Measurements from ENCODE around the gene PEX11A.

Gene PEX11A

DNA sequence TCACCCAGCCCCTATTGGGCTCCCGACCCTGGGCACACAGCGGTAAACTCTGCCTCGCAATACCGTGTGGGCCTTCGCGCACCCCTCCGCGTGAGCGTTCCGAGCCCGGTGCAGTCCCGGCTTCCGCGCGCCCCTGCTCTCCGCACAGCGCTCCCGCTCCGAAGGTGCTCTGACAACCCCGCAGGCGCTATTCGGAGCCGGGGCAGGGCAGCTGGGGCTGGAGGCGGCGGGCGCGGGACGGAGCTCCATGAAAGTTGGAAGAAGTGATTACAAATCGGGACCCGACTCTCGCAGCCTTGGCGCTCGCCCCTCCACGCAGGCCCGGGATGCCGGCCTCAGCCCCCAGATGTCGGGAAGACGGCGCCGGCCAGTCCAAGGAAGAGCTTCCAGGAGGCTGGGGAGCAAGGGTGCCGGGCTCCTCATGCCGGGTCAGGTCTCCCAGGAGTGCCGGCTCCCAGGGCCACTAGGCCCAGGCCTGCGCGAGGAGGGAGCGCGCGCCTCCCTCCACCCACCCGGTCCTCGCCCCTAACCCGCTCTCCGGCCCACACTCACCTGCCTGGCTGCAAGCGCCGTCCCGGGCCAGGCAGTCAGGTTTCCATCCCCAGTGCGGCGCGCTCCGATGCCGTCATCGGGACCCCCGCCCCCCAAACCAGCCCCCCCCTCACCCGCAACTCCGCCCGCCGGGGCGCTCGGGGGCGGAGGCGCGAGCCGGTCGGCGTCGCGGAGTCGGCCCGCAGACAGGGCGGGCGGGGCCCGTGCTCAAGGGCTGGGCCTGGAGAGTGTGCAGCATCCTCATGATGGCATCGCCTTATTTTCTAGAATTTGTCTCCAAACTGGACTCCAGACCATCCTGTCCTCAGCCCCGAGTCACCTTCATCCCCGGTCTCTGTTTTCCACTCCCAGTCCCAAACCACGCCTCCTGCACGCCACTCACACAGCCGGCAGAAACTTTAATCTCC, 35.4 kb downstream of the PEX11A start, which contains the start of gene KIF7:
KIF7 (minus strand) TSS at position 621 of the 959 bp plus-strand sequence. CDS start 2,537 bp downstream, outside the sequence.
- peaks cover 10% of the 10 kb centered on the region for H3K4me1 Mint-ChIP-seq (ENCODE audit: low read depth)
- peaks cover 4% of the 10 kb centered on the region for H3K36me3 Mint-ChIP-seq (ENCODE audit: low read depth)
- H3K27me3 Mint-ChIP-seq (ENCODE audit: low read depth): peaks cover 43% of the 10 kb centered on the region
- H3K9me3 Mint-ChIP-seq: no peaks in the 10 kb centered on the region
- H3K4me3 Mint-ChIP-seq: peak within 1 kb of the TSS; percentile 78
- no peak within 1 kb of the TSS for H3K27ac Mint-ChIP-seq

DNA sequence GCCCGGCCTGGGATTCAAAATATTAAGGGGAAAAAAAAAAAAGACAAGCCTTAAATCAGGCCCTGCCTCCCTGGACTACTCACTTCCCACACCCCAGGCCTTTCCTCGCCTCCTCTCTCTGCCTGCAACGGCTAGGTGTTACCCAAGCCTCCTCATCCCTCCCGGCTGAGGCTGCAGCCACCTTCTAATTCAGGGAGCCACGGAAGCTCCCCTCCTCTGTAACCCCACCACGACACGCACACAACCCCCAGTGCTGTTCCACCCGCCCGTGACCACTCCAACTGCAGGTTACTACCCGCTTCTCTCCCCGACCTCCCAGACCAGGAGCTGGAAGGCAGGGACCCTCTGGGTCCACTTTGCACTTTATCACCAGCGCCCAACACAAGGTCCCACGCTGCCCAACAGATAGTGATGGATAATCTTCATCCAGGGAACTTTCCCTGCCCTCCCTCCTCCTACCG, 36.2 kb downstream of the PEX11A start:
- Mint-ChIP-seq H3K4me1 (ENCODE audit: low read depth) (peaks cover 10% of the 10 kb centered on the region), H3K9me3 (no peaks in the 10 kb centered on the region), H3K27ac (no peak overlapping the region), H3K27me3 (ENCODE audit: low read depth) (peaks cover 42% of the 10 kb centered on the region), H3K4me3 (peak overlapping the region; percentile 78), H3K36me3 (ENCODE audit: low read depth) (peaks cover 4% of the 10 kb centered on the region)

DNA sequence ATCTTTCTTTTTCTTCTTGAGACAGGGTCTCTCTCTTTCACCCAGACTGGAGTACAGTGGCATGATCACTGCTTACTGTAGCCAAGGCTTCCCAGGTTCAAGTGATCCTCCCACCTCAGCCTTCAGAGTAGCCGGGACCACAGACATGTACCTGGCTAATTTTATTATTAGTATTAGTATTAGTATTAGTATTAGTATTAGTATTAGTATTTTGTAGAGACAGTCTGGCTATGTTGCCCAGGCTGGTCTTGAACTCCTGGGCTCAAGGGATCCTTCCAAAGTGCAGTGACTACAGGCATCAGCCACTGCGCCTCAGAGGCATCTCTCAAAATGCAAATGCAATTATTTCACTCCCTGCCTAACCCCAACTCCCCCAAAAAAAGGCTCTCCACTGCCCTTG, 37.0 kb downstream of the PEX11A start:
- Mint-ChIP-seq H3K27me3 (ENCODE audit: low read depth) (peaks cover 36% of the 10 kb centered on the region), H3K4me3 (no peak overlapping the region), H3K4me1 (ENCODE audit: low read depth) (peaks cover 10% of the 10 kb centered on the region), H3K9me3 (no peaks in the 10 kb centered on the region), H3K36me3 (ENCODE audit: low read depth) (peaks cover 4% of the 10 kb centered on the region), H3K27ac (no peak overlapping the region)

DNA sequence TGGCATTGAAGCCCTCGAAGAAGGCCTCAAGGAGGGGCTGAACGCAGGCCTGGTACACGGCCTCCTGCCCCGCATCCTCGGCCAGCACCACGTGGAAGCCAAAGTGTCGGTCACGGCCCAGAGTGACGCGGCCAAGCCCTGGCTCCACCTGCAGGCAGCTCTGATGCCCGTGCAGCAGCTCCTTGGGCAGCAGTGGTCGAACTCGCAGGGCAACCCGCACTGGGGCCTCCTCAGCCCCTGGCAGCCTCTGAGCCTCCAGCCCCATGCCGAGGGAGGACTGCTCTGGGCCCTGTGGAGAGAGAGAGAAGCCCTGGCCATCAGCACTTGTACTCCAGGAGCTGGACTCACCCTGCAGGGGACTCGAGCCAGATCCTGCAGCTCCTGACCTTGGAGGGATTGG, 37.9 kb downstream of the PEX11A start:
- Mint-ChIP-seq H3K27ac (no peak overlapping the region), H3K27me3 (ENCODE audit: low read depth) (peaks cover 36% of the 10 kb centered on the region), H3K4me3 (no peak overlapping the region), H3K36me3 (ENCODE audit: low read depth) (peaks cover 4% of the 10 kb centered on the region), H3K4me1 (ENCODE audit: low read depth) (peaks cover 10% of the 10 kb centered on the region), H3K9me3 (no peaks in the 10 kb centered on the region)

DNA sequence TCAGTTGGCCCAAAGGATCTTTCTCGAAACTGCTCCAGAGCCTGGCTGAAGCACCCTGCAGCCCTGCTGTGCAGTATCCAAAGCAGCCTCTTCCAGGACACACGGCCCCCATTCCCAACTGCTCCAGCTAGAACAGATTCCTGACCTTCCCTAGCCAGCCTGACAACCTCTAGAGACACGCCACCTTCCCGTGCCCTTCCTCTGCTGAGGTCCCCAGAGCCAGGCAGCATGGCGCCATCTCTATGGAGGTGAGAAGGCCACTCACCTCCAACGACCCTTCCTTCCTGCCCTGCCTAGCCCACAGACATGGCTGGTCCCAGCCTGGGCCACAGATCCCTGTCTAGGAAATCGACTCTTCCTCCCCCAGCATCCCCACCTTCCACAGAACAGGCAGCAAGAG, 38.4 kb downstream of the PEX11A start:
- Mint-ChIP-seq H3K9me3 (no peaks in the 10 kb centered on the region), H3K4me1 (ENCODE audit: low read depth) (peaks cover 11% of the 10 kb centered on the region), H3K4me3 (no peak overlapping the region), H3K27me3 (ENCODE audit: low read depth) (peaks cover 36% of the 10 kb centered on the region), H3K36me3 (ENCODE audit: low read depth) (peaks cover 4% of the 10 kb centered on the region), H3K27ac (no peak overlapping the region)

DNA sequence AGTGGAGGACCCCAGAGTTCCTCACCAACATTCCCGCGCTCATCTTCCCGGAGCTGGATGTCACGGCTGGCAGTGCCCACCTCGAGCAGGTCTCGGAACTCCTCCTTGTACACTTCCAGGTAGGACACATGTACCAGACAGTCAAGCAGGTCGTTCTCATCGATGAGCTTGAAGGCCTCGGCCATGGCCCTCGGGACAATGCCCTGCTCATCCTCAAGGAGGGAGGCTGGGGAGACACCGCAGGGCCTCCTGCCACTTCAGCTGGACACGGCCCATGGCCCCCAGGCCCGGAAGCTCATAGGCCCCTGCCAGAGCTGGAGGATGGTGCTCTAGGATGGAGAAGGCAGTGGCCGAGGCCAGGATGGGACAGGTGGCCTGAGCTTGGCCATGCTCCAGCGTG, 40.8 kb downstream of the PEX11A start:
- Mint-ChIP-seq H3K4me3 (no peak overlapping the region), H3K27me3 (ENCODE audit: low read depth) (peaks cover 17% of the 10 kb centered on the region), H3K36me3 (ENCODE audit: low read depth) (no peaks in the 10 kb centered on the region), H3K27ac (no peak overlapping the region), H3K4me1 (ENCODE audit: low read depth) (peaks cover 6% of the 10 kb centered on the region), H3K9me3 (no peaks in the 10 kb centered on the region)

DNA sequence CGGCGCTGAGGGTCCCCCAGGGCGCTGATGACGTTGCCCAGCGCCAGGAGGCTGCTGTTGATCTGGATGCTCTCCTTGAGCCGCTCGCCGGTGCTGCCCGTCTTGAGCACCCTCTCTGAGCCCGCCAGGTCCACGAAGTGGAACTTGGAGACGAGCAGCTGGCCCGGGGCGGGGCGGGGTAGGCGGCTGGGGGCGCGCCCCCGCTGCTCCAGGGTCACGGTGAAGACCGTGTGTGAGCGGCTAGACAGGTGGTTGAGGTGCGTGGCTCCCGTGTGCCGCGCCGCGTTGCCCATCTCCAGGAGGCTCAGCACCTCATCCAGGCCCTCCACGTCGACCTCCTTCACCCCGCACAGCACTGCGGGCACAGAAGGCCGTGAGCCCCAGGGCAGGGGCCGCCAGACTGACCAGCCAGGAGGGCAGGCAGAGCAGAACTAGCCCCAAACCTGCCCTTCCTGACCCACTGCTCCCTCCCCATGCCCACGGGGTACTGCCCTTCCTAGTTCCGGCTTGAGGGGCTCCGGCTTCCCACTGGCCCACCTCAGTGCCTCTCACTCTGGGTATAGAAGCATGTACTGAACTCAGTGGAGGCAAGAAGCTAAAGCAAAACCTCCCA, 41.4 kb downstream of the PEX11A start:
- Mint-ChIP-seq H3K4me3 (no peak overlapping the region), H3K4me1 (ENCODE audit: low read depth) (peaks cover 2% of the 10 kb centered on the region), H3K36me3 (ENCODE audit: low read depth) (no peaks in the 10 kb centered on the region), H3K9me3 (no peaks in the 10 kb centered on the region), H3K27ac (no peak overlapping the region), H3K27me3 (ENCODE audit: low read depth) (peaks cover 11% of the 10 kb centered on the region)

DNA sequence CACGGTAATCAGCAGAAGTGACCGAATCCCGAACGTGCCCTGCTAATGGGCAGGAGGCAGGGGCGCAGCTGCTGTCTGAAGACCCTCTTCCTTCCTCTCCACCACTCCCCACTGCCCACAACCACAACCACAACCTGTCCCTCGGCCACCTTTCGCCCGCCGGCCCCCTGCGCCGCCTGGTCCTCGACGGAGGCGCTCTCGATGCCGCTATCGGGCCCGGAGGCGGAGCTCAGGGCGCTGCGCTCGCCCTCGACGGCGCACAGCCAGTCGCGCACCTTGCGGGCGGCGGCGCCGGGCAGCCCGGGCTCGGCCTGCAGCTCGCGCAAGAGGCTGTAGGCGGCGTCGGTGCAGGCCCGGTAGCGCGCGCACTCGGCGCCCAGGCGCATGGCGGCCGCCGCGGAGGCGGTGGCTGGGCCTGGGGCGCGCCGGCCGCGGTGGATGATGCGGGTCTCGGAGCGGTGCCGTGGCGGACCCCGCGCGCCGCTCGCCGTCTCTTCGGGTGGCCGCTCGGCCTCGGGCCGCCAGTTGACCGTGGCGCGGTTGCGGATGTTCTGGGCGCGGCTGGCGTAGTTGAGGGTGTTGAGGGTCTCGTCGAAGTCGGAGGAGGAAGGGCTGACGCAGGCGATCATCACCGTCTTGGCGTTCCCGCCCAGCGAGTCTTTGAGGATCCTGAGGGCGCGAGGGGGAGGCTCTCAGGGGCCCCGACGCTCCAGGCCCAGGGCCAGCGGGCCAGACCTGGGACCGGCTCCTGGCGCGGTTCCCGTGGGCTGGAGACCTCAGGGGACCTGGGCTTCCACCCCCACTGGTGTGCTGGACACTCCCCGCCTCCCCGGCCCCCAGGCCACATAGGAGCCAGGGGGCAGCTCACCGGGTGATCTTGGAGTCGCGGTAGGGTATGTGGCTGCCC, 42.2 kb downstream of the PEX11A start:
- Mint-ChIP-seq H3K9me3 (no peaks in the 10 kb centered on the region), H3K4me1 (ENCODE audit: low read depth) (peaks cover 2% of the 10 kb centered on the region), H3K27ac (no peak overlapping the region), H3K36me3 (ENCODE audit: low read depth) (no peaks in the 10 kb centered on the region), H3K27me3 (ENCODE audit: low read depth) (peaks cover 4% of the 10 kb centered on the region), H3K4me3 (no peak overlapping the region)

DNA sequence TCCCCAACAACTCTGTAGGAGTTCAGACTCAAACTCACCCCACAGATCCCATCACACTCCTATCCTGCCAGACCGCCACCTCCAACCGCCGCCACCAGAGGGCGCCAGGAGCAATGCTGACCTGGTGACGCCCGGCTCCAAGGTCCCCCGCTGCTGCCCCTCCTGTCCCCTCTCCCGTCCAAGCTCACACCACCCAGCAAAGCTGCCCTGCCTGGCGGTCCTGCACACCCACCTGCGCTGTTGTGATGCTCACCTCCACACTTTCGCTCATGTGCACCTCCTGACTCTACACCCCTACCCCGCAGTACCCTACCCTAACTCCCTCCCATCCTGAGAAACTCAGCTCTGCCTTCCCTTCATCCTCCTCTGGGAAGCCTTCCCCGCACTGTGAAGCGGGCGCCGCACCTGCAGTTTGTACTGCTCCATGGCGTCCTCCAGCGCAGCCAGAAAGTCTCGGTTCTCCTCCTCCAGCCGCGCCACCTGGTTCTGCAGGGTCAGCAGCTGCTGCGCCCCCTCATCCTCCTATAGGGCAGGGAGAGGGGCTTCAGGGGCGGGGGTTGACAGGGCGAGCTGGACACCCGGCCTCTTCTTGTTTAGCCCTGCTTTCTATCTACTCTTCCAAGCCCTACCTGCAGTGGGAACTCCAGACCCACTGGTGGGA, 43.2 kb downstream of the PEX11A start:
- no peaks in the 10 kb centered on the region for H3K36me3 Mint-ChIP-seq (ENCODE audit: low read depth)
- no peaks in the 10 kb centered on the region for H3K27me3 Mint-ChIP-seq (ENCODE audit: low read depth)
- peaks cover 2% of the 10 kb centered on the region for H3K4me1 Mint-ChIP-seq (ENCODE audit: low read depth)
- H3K4me3 Mint-ChIP-seq: no peak overlapping the region
- H3K9me3 Mint-ChIP-seq: no peaks in the 10 kb centered on the region
- no peak overlapping the region for H3K27ac Mint-ChIP-seq

DNA sequence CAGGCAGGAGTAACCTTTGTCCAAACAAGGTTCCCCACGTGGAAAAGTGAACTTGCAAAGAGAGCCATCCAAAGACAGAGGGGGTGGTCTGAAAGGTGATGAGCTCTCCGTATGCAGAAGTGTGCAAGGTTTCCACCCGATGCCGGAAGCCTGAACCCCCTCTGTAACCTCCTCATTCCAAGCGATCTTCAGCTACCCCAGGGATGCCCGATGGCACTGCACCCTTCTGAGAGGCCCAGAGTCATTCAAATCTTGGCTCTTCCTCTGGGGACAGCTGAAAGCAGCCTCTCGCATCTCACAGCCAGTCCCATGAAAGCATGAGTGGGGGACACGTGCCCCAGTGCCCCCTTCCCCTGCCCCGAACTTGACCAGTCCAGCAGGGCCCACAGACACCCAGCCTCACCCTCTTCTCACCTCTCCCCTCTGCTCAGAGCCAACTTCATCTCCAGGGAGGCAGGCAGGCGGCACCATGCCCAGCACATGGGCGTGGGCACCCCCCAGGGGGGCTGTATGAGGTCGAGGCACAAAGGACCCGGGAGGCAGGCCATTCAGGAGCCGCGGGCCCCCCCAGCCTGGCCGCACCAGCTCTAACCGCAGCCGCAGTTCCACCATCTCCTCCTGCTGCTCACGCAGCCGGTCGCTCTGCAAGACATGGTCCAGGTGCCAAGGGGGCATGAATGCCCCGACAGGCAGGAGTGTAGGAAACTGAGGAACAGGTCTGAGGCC, 44.0 kb downstream of the PEX11A start:
- Mint-ChIP-seq H3K27me3 (ENCODE audit: low read depth) (no peaks in the 10 kb centered on the region), H3K27ac (no peak overlapping the region), H3K4me1 (ENCODE audit: low read depth) (peaks cover 2% of the 10 kb centered on the region), H3K4me3 (no peak overlapping the region), H3K36me3 (ENCODE audit: low read depth) (no peaks in the 10 kb centered on the region), H3K9me3 (no peaks in the 10 kb centered on the region)

DNA sequence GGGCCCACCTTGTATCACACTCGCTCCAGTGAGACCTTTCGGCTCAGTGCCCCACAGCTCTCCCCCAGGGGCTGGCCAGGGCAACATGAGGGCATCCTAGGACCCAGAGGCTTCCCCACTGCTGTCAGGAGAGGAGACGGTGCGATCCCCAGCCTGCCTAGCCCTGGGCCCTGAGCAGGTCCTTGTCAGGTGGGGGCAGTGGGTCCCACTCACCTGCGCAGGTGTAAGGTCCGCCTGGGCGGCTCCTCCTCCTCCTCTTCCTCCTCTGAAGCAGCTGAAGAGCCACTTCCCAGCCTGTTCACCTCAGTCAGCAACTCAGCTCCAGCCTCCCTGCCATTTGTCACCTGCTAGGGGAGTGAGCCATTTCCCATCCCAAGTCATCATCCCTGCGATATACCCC, 44.9 kb downstream of the PEX11A start:
- H3K4me3 Mint-ChIP-seq: no peak overlapping the region
- H3K27ac Mint-ChIP-seq: no peak overlapping the region
- H3K4me1 Mint-ChIP-seq (ENCODE audit: low read depth): peaks cover 2% of the 10 kb centered on the region
- H3K36me3 Mint-ChIP-seq (ENCODE audit: low read depth): no peaks in the 10 kb centered on the region
- no peaks in the 10 kb centered on the region for H3K27me3 Mint-ChIP-seq (ENCODE audit: low read depth)
- H3K9me3 Mint-ChIP-seq: no peaks in the 10 kb centered on the region

DNA sequence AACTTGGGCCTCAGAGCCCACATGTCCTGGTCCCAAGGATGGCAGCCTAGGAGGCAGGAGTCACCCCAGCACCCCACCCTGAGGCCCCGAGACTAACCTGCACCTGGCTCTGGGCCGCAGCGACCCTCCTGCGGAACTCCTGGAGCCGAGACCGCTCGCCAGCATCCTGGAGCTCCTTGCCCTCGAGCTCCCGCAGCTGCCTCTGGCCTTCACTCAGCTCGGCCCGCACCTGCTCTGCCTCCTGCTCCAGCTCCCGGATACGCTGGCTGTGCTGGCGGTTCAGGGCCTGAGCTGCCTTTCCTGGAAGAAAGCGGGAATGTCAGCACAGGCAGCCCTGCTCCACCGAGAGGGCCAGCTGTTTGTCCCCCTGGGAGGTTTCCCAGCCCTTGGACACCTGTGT, 48.4 kb downstream of the PEX11A start:
- Mint-ChIP-seq H3K4me3 (no peak overlapping the region), H3K27ac (no peak overlapping the region), H3K36me3 (ENCODE audit: low read depth) (no peaks in the 10 kb centered on the region), H3K9me3 (no peaks in the 10 kb centered on the region), H3K27me3 (ENCODE audit: low read depth) (no peaks in the 10 kb centered on the region), H3K4me1 (ENCODE audit: low read depth) (peaks cover under 1% of the 10 kb centered on the region)

DNA sequence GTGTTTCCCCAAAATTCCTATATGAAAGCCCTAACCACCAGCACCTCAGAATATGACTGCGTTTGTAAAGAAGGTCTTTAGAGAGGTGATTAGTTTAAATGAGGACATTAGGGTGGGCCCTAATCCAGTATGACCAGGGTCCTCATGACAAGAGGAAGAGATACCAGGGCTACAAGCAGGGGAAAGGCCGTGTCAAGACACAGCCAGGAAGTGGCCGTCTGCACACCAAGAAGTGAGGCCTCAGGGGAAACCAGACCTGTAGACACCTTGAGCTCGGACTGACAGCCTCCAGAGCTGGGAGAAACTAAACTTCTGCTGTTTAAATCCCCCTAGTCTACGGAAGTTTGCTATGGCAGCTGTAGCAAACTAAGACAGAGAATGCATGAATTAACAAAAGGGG, 49.5 kb downstream of the PEX11A start:
- Mint-ChIP-seq H3K36me3 (ENCODE audit: low read depth) (no peaks in the 10 kb centered on the region), H3K27me3 (ENCODE audit: low read depth) (no peaks in the 10 kb centered on the region), H3K27ac (no peak overlapping the region), H3K4me3 (no peak overlapping the region), H3K4me1 (ENCODE audit: low read depth) (no peaks in the 10 kb centered on the region), H3K9me3 (no peaks in the 10 kb centered on the region)
